Activated CD8-positive, alpha-beta memory T cell treated with anti-CD3 and anti-CD28 coated beads for 48 hours (primary cell): ENCODE measurements around the gene TADA3.

Source experiments
- DNase-seq, 3 experiments: peaks; one replicate each; pipeline ENCODE4 v3.0.0-alpha.2; 2020; ENCODE audit warnings: low read depth in 2 of 3, low spot score in 2 of 3

TADA3 gene

DNA sequence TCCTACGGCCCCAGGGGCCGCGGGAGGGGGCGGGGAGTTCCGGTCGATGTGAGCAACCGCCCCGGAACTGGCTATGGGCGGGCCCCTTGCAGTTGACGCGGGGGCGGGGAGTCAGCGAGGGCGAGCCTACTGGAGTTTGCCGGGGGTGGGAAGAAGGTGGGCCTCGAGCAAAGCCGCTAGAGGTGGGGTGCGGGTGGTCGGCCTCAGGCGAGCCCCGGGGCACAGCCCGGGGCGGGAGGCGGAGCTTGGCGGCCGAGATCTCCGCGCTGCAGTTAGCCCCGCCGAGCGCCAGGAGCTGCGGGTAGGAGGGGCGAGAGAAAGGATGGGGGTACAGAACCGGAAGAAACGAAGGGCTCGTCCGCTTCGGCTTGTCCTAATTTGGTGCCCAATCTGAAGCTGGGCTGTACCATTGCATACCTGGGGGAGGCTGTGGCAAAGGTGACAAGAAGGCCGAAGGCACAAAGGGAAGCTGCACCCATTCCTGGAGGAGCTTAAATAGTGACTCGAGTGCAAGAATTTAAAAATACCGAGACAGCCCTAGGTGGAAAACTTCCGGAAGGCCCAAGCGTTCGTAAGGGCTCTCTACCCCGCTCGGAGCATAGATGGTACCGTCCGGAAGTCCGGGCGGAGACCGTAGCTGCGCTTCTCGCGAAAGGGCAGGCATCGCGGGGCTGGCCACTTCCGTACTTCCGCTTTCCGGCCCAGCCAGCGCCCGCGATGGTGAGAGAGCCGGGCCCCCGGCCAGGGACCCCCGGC lies at the start of gene TADA3, which contains the start of gene ARPC4:
TSS of gene TADA3 (minus strand) at position 69 of the 756 bp plus-strand sequence. CDS start 1,007 bp downstream, outside the sequence.
TSS of gene ARPC4 (plus strand) at position 678 of the 756 bp plus-strand sequence. CDS start at position 718, 40 bp downstream.
- DNase-seq, result peak; percentile 81

GRCh38 chr3:9841015-9841414 lies 48.7 kb upstream of the TADA3 start:
- no peak for DNase-seq

DNA sequence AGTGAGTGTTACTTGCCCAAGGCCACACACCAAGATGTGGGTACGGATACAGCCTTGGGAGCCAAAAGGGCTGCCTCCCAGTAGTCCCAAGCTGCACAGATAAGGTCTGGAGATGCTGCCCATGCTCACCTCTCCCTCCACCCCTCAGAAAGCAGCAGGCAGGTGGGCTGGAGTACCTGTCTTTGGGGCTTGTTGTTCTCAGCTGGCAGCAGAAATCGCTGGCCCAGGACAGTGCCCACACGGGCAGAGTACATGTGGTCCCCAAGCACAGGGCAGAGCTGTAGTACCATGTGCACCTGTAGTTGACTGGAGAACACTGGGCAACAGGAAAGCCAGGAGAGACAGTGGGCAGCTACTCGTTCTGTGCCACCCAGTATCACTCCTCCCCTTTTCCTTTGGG lies 46.6 kb upstream of the TADA3 start:
- no peak for DNase-seq

- no peak for DNase-seq
These were observed 45.7 kb upstream of the TADA3 start for GRCh38 chr3:9837701-9838582.

DNA sequence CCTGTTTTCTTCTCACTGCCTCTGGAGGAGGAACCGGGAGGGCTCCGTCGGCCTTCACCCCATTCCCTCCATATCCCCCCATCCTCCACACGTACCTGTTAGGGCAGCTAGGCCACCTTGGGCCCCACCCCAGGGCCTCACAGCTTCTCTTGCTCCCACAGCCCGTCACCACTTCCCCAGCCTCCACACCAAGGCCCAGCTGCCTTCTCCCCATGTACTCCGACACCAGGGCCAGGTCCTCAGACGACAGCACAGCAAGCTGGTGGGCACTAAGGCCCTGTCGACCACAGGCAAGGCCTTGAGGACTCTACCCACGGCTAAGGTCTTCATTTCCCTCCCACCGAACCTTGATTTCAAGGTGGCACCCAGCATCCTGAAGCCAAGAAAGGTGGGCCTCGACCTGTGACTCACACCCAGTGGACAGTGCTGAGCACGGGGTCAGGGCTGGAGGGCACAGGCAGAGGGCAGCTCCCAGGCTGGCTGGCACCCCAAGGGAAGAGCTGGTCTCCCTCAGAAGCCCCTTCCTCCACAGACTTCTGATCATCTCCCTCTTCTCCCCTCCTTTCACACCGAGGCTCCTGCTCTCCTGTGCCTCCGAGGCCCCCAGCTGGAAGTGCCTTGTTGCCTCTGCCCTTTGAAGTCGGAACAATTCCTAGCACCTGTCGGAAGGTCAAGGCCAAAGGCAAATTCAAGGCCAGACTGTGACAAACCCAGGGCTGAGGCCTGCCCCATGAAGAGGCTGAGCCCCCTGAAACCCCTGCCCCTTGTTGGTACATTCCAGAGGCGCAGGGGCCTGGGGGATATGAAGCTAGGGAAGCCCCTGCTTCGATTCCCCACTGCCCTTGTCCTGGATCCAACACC lies 42.5 kb upstream of the TADA3 start:
- DNase-seq, result no peak

GRCh38 chr3:9833078-9833477 lies 40.8 kb upstream of the TADA3 start:
- DNase-seq, result no peak

DNA sequence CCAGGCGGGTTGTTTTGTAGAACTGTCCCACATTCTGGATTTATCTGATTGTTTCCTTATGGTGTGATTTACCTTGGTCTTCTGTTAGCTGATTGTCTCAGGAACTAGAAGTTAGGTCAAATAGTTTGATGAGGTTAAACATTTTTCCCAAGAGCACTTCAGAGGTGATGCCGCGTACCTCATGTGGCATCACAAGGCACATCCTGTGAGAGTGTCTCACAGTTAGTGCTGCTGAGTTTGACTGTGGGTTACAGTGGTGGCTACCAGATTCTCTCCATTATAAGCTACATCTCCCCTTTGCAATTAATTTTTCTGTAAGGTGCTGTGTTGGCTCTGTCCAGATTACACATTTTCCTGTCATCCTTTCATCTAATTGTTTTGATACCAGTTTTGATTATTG lies 39.0 kb upstream of the TADA3 start:
- DNase-seq, result no peak

GRCh38 chr3:9828801-9829755 lies 36.8 kb upstream of the TADA3 start:
- DNase-seq, result no peak

DNA sequence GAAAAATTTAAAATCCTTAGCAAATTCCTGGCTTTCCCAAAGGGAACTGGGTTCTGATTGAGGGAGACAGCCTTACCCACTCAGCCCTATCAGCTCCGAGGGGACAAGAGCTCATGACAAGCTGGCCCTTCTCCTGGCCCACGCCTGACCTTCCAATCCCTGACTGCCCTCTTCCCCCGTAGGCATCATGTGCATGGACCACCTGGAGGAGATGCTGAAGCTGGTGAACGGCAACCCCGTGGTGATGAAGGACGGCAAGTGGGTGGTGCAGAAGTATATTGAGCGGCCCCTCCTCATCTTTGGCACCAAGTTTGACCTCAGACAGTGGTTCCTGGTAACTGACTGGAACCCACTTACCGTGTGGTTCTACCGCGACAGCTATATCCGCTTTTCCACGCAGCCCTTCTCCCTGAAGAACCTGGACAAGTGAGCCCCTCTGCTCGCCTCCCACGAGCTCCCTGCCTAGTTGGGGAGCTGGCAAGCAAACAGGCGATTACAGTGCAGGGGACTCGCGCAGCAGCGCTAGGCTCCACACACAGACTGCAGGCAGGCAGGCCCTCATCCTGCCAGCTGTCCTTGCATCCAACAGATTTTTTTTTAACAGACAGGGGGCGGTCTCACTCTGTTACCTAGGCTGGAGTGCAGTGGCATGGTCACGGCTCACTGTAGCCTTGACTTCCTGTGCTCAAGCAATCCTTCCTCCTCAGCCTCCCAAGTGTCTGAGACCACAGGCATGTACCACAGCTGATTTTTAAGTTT lies 34.7 kb upstream of the TADA3 start:
- no peak for DNase-seq

DNA sequence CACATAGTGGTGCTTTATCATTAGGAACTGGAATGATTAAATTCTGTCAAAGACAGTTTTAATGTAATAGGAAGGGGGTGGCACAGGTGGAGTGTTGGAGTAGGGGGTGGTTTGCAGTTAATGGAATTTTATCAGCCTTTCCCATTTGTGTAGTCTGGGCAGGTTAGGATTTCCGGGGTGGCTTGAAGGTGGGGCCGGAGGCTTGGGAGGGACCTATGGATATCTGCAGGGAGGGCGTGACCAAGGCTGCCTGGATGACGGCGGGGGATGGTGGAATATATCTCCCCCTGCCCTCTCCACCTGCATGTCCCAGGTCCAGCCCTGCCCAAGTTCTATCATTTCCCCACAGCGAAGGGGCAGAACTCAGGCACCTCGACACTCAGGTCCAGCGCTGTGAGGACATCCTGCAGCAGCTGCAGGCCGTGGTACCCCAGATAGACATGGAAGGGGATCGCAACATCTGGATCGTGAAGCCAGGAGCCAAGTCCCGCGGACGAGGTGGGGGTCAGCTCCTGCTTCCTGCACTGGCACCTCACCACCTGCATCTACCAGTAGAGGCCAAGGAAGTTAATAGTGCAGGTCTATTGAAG lies 33.3 kb upstream of the TADA3 start:
- no peak for DNase-seq

GRCh38 chr3:9820946-9821345 lies 28.7 kb upstream of the TADA3 start:
- DNase-seq, result no peak

DNA sequence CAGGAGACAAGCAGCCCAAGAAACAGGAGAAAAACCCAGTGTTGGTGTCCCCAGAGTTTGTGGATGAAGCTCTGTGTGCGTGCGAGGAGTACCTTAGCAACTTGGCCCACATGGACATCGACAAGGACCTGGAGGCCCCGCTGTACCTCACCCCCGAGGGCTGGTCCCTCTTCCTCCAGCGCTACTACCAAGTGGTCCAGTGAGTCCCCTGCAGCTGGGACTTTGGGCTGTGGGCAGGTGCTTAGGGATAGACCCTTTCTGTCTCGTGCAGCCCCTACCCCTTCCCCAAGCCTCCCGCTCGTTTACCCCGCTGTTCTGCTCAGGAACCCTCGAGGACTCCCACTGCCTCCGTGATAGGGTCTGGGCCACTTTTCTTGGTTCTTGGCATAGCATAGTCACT lies 28.3 kb upstream of the TADA3 start:
- no peak for DNase-seq

GRCh38 chr3:9818666-9819335 lies 26.5 kb upstream of the TADA3 start:
- DNase-seq, result no peak

GRCh38 chr3:9817436-9817835 lies 25.2 kb upstream of the TADA3 start:
- no peak for DNase-seq

DNA sequence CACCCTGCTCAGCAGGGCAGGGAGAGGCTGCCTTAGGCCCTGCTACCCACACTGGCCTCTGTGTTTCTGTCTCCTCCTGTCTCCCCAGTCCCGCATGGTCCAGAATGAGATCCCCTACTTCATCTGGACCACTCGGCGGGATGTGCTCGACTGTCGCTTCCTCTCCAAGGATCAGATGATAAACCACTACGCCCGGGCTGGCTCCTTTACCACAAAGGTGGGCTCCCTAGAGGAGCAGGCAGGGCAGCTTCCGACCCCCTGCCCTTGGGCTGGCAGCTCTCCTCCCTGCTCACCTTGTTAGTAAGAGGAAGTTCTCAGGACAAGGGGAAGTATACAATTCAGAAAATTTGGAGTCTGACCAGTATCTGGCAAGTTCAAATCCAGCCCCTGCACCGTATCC lies 23.7 kb upstream of the TADA3 start:
- no peak for DNase-seq

DNA sequence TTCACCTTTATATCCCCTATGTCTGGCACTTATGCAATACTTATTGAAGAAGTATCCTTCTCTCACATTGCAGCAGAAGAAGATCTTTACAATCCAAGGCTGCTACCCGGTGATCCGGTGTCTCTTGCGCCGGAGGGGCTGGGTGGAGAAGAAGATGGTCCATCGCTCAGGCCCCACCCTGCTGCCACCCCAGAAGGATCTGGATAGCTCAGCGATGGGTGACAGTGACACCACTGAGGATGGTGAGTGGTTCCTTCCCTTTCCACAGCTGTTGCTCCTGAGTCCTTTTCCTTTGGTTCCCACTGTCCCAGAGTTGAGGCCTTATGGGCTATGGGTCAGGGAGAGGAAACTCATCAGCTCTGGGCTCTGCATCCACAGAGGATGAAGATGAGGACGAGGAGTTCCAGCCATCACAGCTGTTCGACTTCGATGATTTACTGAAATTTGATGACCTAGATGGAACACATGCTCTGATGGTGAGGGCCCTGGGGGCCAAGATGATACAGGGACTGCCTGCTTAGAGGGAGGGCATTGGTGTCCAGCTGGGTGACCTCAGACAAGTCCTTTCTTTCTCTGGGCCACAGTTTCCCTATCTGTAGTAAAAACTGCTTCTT lies 20.7 kb upstream of the TADA3 start:
- DNase-seq, result no peak

DNA sequence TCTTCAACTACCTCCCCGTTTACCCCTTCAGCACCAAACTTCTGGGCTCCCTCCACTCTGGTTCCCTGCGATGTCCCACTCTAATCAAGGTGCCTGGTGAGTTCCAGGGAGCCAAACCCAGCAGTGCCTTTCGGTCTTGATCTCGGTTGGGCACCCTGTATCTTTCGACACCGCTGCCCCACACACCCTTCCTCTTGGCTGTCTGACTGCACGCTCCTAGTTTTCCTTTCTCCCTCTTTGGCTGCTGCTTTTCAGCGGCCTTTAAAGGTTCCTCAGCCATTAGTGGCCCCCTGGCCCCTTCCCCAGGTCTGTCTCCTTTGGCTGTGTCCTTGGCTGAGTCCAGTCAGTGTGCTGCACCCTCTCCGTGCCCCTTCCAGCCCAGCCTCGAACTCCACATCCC lies 18.6 kb upstream of the TADA3 start:
- no peak for DNase-seq

DNA sequence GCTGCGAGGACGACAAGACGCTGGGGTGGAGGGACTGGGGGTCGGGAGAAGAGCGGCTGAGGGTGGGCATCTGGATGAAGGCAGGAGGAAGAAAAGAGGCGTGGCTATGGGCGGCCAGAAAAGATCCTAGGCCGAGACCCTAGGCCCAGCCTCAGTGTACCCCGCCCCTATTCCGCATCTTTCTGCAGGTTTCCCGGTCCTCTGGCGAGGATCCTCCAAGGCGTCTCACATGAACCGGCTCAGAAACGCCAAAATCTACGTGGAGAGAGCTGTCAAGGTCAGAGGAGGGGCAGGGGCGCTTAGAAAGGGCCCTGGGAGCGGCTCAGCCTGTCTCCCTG lies 18.1 kb upstream of the TADA3 start:
- no peak for DNase-seq
